A549 (cell line): ENCODE data around the gene PADI2. TPM values are rescaled to one million over a fixed set of nuclear protein-coding genes. Genes with fewer than 3 reads are reported as not detected.

Experiments
- ATAC-seq, 2 experiments: fragments of 200-7000 bp in 1 of 2; fragments of >200 bp in 1 of 2; cut with Nextera tagmentation in 1 of 2; cut with Tn5 transposase in 1 of 2; 3 replicates each; pipeline versions ENCODE4 v1.8.0 to v1.9.1; 2018 to 2020; ENCODE audit warnings: mild to moderate bottlenecking in 1 of 2, moderate library complexity in 1 of 2
- CTCF ChIA-PET: fragments of 300-600 bp; sonication (Branson Sonifier 250); formaldehyde crosslinking; extraction: SDS; loops from one replicate; lab custom pipeline; 2021; ENCODE audit warnings: antibody characterized with exemption, inconsistent platforms; lab: Yijun Ruan, JAX
- POLR2A ChIA-PET: fragments of 350-600 bp; formaldehyde crosslinking; extraction: SDS; loops from one replicate; lab custom pipeline; 2021; ENCODE audit warnings: antibody characterized with exemption, inconsistent platforms; lab: Yijun Ruan, JAX
- DNase-seq, 2 experiments: peaks; one replicate each; pipeline versions ENCODE4 v3.0.0 to v3.0.0-alpha.2; 2011 to 2016; ENCODE audit warnings: low read depth in 1 of 2, low spot score in 1 of 2
- FAIRE-seq: peaks from 2 replicates; lab custom pipeline; 2011; peaks lifted over from hg19 to GRCh38; lab: Jason Lieb, UNC
- H3K27ac ChIP-seq, 2 experiments: fragments of >200 bp; sonication (Bioruptor Twin); formaldehyde crosslinking; 3 replicates each; pipeline ENCODE4 v1.5.1; 2016 to 2017
- H3K4me1 ChIP-seq: fragments of >200 bp; sonication (Bioruptor Twin); formaldehyde crosslinking; 3 replicates; pipeline ENCODE4 v1.6.1; 2016
- H3K4me2 ChIP-seq: fragments of >200 bp; sonication (Bioruptor Twin); formaldehyde crosslinking; 3 replicates; pipeline ENCODE4 v1.6.1; 2016
- H3K4me3 ChIP-seq: fragments of >200 bp; sonication (Bioruptor Twin); formaldehyde crosslinking; 3 replicates; pipeline ENCODE4 v1.5.1; 2016
- H3K9me3 ChIP-seq: fragments of >200 bp; sonication (Bioruptor Twin); formaldehyde crosslinking; 3 replicates; pipeline ENCODE4 v1.6.1; 2016
- BHLHE40 ChIP-seq: IDR thresholded peaks from 2 replicates; pipeline ENCODE4 v1.6.1; 2012; ENCODE audit warnings: low read depth, low read length, inconsistent platforms
- CBX8 ChIP-seq: fragments of 200-600 bp; sonication (generic); IDR thresholded peaks from 2 replicates; pipeline ENCODE4 v1.6.1; 2016
- CTCF ChIP-seq: fragments of >200 bp; sonication (Bioruptor Twin); formaldehyde crosslinking; IDR thresholded peaks from 3 replicates; pipeline ENCODE4 v1.5.1; 2016
- EHMT2 ChIP-seq: fragments of 200-600 bp; sonication (generic); IDR thresholded peaks from 2 replicates; pipeline ENCODE4 v1.6.1; 2016; ENCODE audit warnings: antibody characterized with exemption, low read depth, mild to moderate bottlenecking, moderate library complexity
- ELK1 ChIP-seq: fragments of 150-350 bp; IDR thresholded peaks from 2 replicates; pipeline ENCODE4 v1.6.1; 2014; ENCODE audit warnings: low read depth, mild to moderate bottlenecking, low read length
- EP300 ChIP-seq, 2 experiments: fragments of >200 bp; sonication (Bioruptor Twin); formaldehyde crosslinking; IDR thresholded peaks; 2 replicates in 1 of 2; 3 replicates in 1 of 2; pipeline ENCODE4 v1.6.1; 2016 to 2017
- ESRRA ChIP-seq: fragments of 150-350 bp; IDR thresholded peaks from 2 replicates; pipeline ENCODE4 v1.6.1; 2014; ENCODE audit warnings: mild to moderate bottlenecking, low read length, borderline replicate concordance
- FOSL2 ChIP-seq, 2 experiments: fragments of 450-650 bp in 1 of 2; fragments of >200 bp in 1 of 2; sonication (Bioruptor Twin) in 1 of 2; formaldehyde crosslinking; IDR thresholded peaks; 2 replicates each; pipeline versions ENCODE4 v1.5.0 to v1.6.1; 2016 to 2020; ENCODE audit warnings: mild to moderate bottlenecking in 1 of 2, moderate library complexity in 1 of 2
- HDAC2 ChIP-seq: fragments of 200-600 bp; sonication (generic); IDR thresholded peaks from 2 replicates; pipeline ENCODE4 v1.6.1; 2016
- HOXB5 ChIP-seq: fragments of 250-450 bp; sonication (Bioruptor Pico); IDR thresholded peaks from 2 replicates; pipeline ENCODE4 v1.5.0; 2020; ENCODE audit warnings: mild to moderate bottlenecking, moderate library complexity
- JUNB ChIP-seq: fragments of >200 bp; sonication (Bioruptor Twin); formaldehyde crosslinking; IDR thresholded peaks from 2 replicates; pipeline ENCODE4 v1.6.1; 2016
- MAX ChIP-seq: IDR thresholded peaks from 2 replicates; pipeline ENCODE4 v1.6.1; 2012
- MYC ChIP-seq: IDR thresholded peaks from 2 replicates; pipeline ENCODE4 v1.6.1; 2012; ENCODE audit warnings: mild to moderate bottlenecking, inconsistent platforms, low read length, improper control_type of control experiment, borderline replicate concordance
- PHF8 ChIP-seq: fragments of 200-600 bp; sonication (generic); IDR thresholded peaks from 2 replicates; pipeline ENCODE4 v1.6.1; 2016; ENCODE audit warnings: low read depth, mild to moderate bottlenecking, antibody characterized with exemption, moderate library complexity, borderline replicate concordance
- RARB ChIP-seq: fragments of 250-450 bp; sonication (Bioruptor Pico); IDR thresholded peaks from 2 replicates; pipeline ENCODE4 v1.8.0; 2021; ENCODE audit warnings: mild to moderate bottlenecking, moderate library complexity
- RCOR1 ChIP-seq: fragments of 150-350 bp; IDR thresholded peaks from 2 replicates; pipeline ENCODE4 v1.6.1; 2014; ENCODE audit warnings: antibody characterized with exemption, low read length, low read depth
- REST ChIP-seq: fragments of 200-600 bp; sonication (generic); IDR thresholded peaks from 2 replicates; pipeline ENCODE4 v1.6.1; 2016; ENCODE audit warnings: antibody characterized with exemption, mild to moderate bottlenecking, moderate library complexity
- TFCP2L1 ChIP-seq: fragments of 250-450 bp; sonication (Bioruptor Pico); IDR thresholded peaks from 2 replicates; pipeline ENCODE4 v1.5.0; 2021; ENCODE audit warnings: mild to moderate bottlenecking
- ZFP36 ChIP-seq: fragments of 450-650 bp; IDR thresholded peaks from 2 replicates; pipeline ENCODE4 v1.6.1; 2014; ENCODE audit warnings: borderline replicate concordance; ENCODE audit not compliant: partially characterized antibody
- ZNF302 ChIP-seq: fragments of 250-450 bp; sonication (Bioruptor Pico); IDR thresholded peaks from 2 replicates; pipeline ENCODE4 v1.9.0; 2021; ENCODE audit warnings: inconsistent platforms, mild to moderate bottlenecking, moderate library complexity
- WGBS: methylation state at CpG from one replicate; pipeline ENCODE4 v1.1.6; 2017; ENCODE audit errors: missing lambda C conversion rate; 5-methylcytosine and 5-hydroxymethylcytosine counted together
- polyA plus RNA-seq, 4 experiments: library from polyadenylated mRNA; depleted of rRNA in 3 of 4; stranded (reverse); fragments of >200 nt; fragmentation: RNase III in 1 of 4; extraction: RNeasy Plus Mini Kit Qiagen cat#74134 plus additional on column Dnase treatment in 1 of 4; gene quantifications; 2 replicates in 3 of 4; 3 replicates in 1 of 4; pipeline ENCODE4 v1.2.3, GENCODE V29; 2011 to 2017

PADI2 gene
- polyA plus RNA-seq, 2 of the 4 experiments (the other 2 are of a cell fraction): 1.1 to 1.3 TPM

GRCh38 chr1:17093822-17094393 lies 25.3 kb downstream of the PADI2 start:
- FAIRE-seq (no peak), DNase-seq (no peak)
- POLR2A ChIA-PET: no interaction called here
- 80% methylated on average over 8 of the region's 8 CpGs for WGBS
- Histone ChIP-seq H3K4me3 (no peak overlapping the region), H3K27ac (no peak overlapping the region)
- TF ChIP-seq REST (no peak), CTCF (no peak), MYC (no peak), EHMT2 (no peak), JUNB (no peak), ELK1 (no peak), RARB (CRISPR knock-in tag) (no peak), BHLHE40 (no peak), HDAC2 (no peak), HOXB5 (CRISPR knock-in tag) (no peak), ZFP36 (no peak), RCOR1 (no peak), EP300 (IDR thresholded peaks at IDR 0.05) (no peak), TFCP2L1 (no peak), MAX (no peak), FOSL2 (IDR thresholded peaks at IDR 0.05) (no peak), FOSL2 (CRISPR knock-in tag; IDR thresholded peaks at IDR 0.05) (no peak), PHF8 (no peak)
- TF ChIP-seq, all 56 proteins: peak for 0
- Histone ChIP-seq H3K4me2 (no peak overlapping the region), H3K9me3 (no peaks in the 10 kb centered on the region), H3K4me1 (no peaks in the 10 kb centered on the region)
- no peak for ATAC-seq
- CTCF ChIA-PET: no interaction called here

- Histone ChIP-seq H3K4me3 (no peak overlapping the region), H3K9me3 (no peaks in the 10 kb centered on the region), H3K4me1 (no peaks in the 10 kb centered on the region), H3K4me2 (no peak overlapping the region), H3K27ac (no peak overlapping the region)
- ATAC-seq (no peak), FAIRE-seq (no peak), DNase-seq (no peak)
- ChIA-PET POLR2A (no interaction called here), CTCF (no interaction called here)
- no peak for TF ChIP-seq ESRRA
- no peak for TF ChIP-seq CBX8
- no peak for TF ChIP-seq ZNF302 (CRISPR knock-in tag)
- WGBS: 71% methylated on average over 7 of the region's 7 CpGs
Observed at GRCh38 chr1:17091252-17091651, 28.0 kb downstream of the PADI2 start.
